GM10266 (cell line): Measurements from ENCODE around the gene GAGE10.
"Not testable (repeated sequence)": the region's sequence is repeated elsewhere in the genome, so short reads cannot be mapped to it uniquely, and the experiment has no call there.

Source experiments
- DNase-seq: peaks from one replicate; pipeline ENCODE4 v3.0.0; 2012; ENCODE audit errors: extremely low spot score
- TF ChIP-seq, protein P1 (sequence below): IDR thresholded peaks from 2 replicates; pipeline ENCODE4 v1.5.1; 2012; ENCODE audit warnings: mild to moderate bottlenecking, low read depth; ENCODE audit not compliant: control insufficient read depth, insufficient read depth; ENCODE audit errors: missing control alignments

The GAGE10 gene

DNA sequence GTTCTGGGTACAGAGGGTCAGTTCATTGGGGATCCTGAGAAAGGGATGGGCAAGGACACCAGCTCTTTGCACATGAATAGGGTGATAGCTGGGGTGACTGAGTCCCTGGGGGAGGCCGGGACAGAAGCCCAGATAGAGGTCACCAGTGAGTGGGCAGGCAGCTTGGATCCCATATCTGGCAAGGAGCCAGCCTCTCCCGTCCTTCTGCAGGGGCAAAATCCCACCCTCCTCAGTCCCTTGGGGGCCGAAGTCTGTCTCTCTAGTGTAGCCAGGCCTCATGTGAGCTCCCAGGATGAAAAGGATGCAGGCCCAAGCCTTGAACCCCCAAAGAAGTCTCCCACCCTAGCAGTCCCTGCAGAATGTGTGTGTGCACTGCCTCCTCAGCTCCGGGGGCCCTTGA, 16.9 kb upstream of the GAGE10 start:
- DNase-seq = no peak
- TF ChIP-seq, protein P1, sequence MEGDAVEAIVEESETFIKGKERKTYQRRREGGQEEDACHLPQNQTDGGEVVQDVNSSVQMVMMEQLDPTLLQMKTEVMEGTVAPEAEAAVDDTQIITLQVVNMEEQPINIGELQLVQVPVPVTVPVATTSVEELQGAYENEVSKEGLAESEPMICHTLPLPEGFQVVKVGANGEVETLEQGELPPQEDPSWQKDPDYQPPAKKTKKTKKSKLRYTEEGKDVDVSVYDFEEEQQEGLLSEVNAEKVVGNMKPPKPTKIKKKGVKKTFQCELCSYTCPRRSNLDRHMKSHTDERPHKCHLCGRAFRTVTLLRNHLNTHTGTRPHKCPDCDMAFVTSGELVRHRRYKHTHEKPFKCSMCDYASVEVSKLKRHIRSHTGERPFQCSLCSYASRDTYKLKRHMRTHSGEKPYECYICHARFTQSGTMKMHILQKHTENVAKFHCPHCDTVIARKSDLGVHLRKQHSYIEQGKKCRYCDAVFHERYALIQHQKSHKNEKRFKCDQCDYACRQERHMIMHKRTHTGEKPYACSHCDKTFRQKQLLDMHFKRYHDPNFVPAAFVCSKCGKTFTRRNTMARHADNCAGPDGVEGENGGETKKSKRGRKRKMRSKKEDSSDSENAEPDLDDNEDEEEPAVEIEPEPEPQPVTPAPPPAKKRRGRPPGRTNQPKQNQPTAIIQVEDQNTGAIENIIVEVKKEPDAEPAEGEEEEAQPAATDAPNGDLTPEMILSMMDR = no peak

DNA sequence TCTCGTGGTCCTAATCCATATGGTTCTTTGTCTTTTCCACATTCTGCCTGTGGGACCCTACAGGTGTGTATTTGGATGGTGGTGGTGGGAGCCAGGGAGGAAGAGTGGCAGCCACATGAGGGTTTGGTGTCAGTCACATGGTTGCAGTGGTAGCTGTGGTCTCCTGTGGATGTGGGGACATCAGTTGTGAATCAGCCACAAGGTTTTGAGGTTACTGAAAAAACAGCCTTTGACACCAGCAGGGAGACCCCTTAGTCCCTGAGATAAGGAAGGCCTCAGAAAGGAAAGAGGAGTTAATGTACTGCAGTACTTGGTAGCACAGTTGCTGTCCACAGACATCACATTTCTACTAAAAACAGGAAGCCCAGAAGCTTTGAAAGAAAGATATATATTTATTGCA, 15.8 kb upstream of the GAGE10 start:
- no peak for DNase-seq
- TF ChIP-seq, protein P1 = no peak

DNA sequence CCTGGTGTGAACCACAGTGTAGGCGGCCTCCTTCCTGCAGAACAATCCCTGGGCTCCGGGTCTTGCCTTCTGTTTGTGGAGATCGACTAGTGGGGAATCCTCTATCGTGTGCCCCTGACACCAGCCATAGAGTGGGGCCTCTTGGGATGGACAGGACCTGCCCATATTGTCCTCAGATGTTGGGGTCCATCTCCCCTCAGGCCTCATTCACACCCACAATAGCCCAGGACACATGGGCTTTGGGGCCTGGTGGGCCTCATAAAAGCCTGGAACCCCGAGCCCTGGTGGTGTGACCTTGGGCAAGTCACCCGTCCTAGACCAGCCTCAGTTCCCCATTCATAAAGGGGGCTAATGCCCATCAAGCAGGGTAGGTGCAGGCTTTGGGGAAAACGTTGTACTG, 13.2 kb upstream of the GAGE10 start:
- TF ChIP-seq, protein P1 = no peak
- no peak for DNase-seq

DNA sequence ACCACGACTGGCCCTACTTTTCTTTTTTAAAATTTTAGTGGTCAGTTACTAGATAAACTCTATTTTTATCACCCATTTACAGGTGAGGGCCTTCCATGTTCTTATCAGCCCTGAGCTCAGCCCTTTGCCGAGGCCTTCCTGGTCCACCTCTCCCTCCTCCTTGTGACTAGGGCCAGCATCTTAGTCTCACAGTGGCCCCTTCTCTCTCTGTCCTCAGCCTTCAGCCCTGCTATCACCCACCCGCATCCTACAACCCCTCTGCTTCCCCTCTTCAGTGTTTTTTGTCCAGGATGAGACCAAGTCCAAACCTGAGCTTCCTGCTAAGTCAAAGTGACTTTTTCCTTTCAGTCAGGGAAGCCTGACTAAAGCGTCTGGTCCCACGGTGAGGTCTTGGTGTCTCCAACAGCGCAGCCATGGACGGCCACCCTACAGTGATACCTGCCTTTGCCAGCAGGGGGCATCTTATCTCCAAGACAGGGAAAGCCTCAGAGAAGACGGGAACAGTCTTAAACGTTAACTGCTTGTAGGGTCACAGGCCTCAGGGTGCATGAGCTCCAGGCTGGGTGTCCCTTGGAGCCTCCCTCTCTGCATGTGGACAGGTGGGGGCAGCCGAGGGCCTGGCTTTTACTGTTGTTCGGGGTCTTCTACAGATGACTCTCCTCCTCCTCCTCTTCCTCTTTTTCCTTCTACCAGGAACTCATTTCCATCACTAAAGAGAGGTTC, 11.7 kb upstream of the GAGE10 start:
- TF ChIP-seq, protein P1 = peak; percentile 68
- peak; percentile 39 for DNase-seq

DNA sequence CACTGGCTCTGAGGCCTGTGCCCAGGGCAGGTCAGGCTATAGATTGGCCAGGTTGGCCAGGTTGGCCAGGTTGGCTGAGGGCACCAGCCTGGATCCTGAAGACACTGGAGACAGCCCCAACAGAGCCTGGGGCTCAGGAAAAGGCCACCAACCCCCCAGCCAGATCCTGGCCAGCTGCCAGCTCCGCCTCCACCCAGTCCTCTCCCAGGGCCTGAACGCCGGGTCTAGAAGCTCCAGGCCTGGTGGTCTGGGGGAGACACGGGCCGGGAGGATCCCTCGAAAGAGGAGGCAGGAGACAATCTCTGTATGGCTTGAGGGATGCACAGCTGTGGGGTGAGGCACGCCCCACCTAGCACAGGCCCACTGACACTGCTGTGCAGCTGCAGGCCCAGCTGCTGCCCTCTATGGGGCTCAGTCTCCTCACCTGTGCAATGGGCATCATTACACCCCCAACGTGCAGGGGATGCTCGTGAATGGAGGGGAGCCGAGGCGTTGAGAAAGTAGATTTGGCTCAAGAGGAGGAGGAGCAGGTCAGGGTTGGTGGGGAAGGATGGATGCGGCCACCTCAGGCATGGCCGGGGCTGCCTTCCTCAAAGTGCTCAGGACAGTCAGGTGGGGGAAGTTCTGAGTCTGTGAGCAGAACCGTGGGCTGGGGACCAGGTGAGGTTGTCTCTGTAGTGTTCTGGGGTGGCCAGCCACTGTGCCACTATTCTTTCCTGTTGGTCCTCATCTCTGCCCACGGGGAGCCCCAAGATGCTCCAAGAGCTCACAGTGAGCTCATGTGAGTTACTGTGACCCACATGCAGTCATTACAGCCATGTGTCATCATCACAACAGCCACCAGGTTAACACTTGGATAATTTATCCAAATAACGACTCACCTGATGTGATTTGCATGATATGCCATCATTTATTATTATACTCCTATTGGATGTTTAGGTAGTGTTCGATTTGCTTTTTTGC, 10.8 kb upstream of the GAGE10 start:
- TF ChIP-seq, protein P1 = no peak
- no peak for DNase-seq

DNA sequence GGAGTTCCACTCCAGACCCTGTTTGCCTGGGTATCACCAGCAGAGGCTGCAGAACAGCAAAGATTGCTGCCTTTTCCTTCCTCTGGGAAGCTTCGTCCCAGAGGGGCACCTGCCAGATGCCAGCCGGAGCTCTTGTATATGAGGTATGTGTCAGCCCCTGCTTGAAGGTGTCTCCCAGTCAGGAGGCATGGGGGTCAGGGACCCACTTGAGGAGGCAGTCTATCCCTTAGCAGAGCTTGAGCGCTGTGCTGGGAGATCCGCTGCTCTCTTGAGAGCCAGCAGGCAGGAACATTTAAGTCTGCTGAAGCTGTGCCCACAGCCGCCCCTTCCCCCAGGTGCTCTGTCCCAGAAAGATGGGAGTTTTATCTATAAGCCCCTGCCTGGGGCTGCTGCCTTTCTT, 4.2 kb upstream of the GAGE10 start:
- DNase-seq = not testable (repeated sequence)

DNA sequence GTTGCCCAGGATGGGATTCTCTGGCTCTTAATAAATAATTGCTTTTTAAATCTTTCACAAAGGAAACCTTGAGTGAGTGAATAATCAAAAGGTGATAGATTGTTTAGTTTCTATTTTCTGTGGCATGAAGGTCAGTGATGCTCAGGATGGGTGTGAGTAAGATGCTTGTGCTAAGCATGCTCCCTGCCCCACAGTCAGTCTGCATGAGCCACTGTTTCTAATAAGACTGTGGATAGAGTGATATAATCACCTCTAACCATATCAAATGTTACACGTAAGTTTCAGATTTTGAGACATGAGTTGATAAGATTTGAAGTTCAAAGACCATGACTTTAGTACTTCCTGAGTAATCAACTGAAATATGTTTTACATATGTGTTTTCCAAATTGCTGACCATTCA, 2.7 kb upstream of the GAGE10 start:
- TF ChIP-seq, protein P1 = no peak
- no peak for DNase-seq

DNA sequence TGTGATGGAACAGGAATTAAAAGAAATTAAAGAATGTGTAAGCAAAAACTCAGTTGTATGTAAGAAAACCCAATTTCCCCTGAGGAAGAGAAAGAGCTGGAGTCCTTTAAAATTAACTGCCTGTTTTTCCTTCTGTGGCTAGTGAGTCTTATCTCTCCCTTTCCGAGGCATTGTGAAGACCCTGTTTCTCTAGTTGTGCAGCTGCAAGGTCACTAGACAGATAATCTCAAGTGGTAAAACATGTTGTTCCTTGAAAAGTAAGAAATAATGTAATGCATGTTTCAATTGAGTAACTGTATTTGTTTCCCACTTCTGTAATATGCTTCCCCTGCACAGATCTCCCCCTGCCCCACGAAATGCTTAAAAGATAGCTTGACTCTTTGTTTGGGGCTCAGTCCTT, 4.3 kb downstream of the GAGE10 start:
- DNase-seq = not testable (repeated sequence)
